G401 (cell line): ENCODE results near the gene STX8. TPM values are rescaled to one million over a fixed set of nuclear protein-coding genes. Genes with fewer than 3 reads are reported as not detected.
A peak's percentile ranks its signal among the peaks of the same experiment; 100 is the strongest.
"Not testable (repeated sequence)": the region's sequence is repeated elsewhere in the genome, so short reads cannot be mapped to it uniquely, and the experiment has no call there.

ENCODE experiments used
- DNase-seq: peaks from one replicate; pipeline ENCODE4 v3.0.0-alpha.2; 2015; ENCODE audit warnings: low spot score
- in situ Hi-C: cut with HindIII; loops from 2 replicates; pipeline ENCODE4 v1.10.0; 2016; ENCODE audit warnings: low sequenced_read_pairs, mixed read lengths
- total RNA-seq: library from RNA; depleted of rRNA; stranded (reverse); fragments of >200 nt; shearing (Covaris generic); gene quantifications from 2 replicates; pipeline ENCODE4 v1.2.3, GENCODE V29; 2014

Gene STX8
- total RNA-seq, 1 experiment from 2014 or later: 95.8 TPM

DNA sequence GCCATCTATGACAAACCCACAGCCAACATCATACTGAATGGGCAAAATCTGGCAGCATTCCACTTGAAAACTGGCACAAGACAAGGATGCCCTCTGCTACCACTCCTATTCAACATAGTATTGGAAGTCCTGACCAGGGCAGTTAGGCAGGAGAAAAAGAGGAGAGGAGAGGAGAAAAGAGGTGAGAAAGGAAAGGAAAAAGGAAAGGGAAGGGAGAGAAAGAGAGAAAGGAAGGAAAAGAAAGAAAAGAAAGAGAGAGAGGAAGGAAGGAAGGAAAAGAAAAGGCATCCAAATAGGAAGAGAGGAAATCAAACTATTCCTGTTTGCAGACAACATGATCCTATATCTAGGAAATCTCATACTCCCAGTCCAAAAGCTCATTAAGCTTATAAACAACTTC, 11.5 kb downstream of the STX8 start:
- DNase-seq: no peak
- in situ Hi-C loops: no loop called here

DNA sequence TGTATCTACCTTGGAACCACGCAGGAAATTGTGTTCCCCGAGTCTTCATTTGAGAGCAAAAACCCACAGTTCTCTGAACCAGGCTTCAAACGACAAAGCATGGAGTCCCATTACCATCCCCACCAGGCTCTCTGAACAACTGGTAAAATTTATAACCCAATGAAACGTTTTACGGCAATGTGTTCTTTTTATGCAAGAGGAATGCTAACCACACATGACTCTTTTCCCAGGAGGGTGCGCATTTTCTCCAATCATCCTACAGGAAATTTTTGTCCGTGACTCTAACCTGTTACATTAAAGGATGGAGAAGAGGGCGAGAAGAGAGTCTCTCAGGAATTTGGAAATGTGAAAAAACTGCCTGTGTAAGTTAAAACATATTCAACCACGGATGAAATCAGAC, 17.8 kb downstream of the STX8 start:
- no peak for DNase-seq
- in situ Hi-C loops: no loop called here

DNA sequence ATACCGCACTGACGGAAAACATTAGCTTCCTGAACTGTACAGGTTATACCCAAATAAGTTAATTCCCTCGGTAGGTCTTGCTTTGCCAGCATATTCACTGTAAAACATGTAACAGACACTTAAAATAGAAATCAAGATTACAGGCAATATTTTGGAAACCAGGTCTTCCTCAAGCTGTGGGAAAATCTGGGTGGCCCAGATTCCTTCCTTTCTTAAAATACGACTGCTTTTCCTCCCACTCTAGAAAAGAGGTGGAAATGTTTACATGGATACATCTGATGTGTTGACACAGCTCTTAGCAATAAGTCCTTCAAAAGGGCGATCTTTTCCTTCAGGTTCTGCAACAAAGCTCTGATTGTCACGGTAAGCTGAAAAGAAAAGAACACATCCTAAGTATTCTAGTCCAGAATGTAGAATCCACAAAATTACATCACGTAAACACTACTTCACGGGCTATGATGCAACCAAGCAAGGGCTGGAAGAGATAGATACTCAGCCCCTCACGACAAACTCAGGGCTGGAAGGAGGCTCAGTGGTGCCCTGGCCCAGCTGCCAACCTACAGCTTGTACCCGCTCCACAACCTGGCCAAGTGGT, 18.4 kb downstream of the STX8 start:
- DNase-seq: no peak
- in situ Hi-C loops: no loop called here

DNA sequence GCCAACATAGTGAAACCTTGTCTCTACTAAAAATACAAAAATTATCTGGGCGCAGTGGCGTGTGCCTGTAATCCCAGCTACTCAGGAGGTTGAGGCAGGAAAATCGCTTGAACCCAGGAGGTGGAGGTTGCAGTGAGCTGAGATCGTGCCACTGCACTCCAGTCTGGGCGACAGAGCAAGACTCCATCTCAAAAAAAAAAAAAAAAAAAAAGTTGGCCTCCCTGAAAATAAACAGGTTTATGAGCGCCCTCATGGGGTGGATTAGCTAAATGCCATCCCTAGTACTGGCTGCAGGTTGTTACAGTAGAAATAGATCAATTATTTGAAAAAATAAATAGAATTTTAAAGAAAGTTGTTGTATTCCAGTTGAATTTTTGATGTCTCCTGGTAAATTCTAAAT, 20.9 kb downstream of the STX8 start:
- in situ Hi-C loops: not testable (repeated sequence)
- DNase-seq: peak; percentile 19

DNA sequence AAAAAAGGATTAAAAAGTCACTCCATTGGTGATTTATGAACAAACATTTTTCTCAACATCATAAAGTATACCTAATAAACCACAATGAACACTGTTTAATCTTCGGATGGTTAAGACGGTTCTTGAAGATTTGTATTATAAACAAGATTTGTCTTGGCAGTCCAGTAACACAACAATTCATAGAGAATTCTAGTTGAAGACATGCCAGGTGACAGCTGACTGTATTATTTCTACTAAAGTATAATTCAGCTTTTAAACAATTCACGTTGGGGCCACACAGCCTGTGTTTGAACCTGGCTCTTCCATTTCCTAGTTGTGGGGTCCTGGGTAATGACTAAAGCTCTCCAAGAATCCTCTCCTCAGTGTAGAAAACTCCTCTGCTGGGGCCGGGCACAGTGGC, 22.0 kb downstream of the STX8 start:
- in situ Hi-C loops: no loop called here
- DNase-seq: no peak

DNA sequence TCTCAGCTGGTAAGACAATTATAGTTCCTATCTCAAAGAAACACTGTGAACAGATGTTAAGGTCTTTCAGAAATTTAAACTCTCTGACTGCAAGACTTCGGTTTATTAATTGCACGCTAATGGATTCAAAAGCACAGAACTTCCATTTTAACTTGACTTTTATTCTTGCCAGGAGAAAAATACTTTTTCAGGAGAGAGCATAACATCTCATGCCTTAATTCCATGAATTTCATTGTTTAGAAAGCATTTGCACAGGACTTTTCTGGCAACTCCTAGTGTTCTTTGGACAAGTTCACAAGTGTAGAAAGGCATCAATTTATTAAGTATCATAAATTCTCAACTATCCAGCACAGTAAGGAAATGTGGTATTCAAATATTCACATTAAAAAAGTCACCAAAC, 22.4 kb downstream of the STX8 start:
- in situ Hi-C loops: no loop called here
- no peak for DNase-seq

DNA sequence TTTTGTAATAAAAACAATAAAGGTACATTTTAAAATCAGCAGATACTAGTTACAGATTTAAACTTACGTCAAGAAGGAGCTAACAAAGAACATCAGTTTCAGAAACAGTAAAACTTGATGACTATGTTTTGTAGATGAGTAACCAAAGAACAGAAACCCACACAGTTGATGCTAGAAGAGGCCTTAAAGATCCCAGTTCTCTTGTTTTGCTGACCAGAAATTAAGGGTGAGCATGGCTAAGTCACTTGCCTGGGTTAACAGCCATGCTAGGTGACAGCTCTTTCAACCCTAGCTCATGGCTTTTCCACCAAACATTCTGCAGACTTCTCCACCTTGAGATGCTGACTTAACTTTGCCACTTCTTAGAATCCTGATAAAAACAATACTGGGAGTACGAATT, 26.4 kb downstream of the STX8 start:
- in situ Hi-C loops: no loop called here

DNA sequence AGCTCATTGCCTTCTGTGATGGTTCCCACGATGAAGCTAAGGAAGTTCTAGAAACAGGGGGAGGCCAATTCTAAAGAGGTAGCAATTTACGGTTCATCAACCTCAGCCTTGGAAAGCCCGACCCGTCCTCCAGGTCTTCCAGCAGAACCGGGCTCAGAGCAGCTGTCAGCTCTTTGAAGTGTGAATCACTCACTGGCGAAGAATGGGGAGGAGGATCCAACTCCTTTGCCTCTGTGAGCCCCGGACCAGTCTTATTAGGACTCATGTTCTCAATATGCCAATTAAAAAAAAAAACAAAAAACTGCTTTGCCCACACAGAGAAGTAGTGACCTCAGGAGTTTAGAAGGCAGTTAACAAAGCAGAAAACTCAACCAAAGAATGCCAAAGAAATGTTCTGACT, 31.4 kb downstream of the STX8 start:
- DNase-seq: no peak
- in situ Hi-C loops: no loop called here

More for the DNA sequence above, 26.4 kb downstream of the STX8 start:
- no peak for DNase-seq

DNA sequence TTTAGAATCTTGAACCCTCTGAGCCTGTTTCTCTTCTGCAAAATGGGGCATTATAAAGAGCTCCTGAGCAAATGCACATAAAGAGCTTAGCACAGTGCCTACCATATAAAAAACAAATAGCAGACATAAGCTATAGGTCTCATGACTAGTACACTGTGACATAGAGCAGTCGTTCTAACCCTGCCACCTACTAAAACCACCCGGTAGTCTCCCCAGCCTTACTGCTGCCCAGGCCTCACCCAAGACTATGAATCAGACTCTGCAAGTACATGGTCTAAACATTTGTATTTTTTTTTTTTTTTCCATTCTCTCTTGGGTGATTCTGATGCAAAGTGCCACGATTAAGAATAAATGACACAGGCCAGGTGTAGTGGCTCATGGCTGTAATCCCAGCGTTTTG, 33.9 kb downstream of the STX8 start:
- no peak for DNase-seq
- in situ Hi-C loops: no loop called here

DNA sequence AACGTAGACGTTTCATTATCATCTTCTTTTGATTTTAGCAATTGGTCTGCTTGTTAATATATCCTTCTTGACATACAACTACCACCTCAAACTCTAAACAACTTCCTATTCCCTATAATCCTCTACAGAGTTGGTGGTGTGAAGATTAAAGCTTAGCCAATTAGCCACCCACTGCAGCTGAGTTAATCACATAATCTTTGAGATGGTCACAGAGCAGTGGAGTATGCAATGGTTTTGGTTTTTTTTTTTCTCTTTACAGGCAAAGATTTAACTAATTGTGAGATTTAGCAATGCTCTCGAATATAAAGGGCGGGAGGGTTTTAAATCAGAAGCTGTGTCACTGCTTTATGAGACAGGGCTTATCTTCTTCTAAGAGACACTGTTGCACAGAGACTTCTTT, 37.0 kb downstream of the STX8 start:
- in situ Hi-C loops: no loop called here
- no peak for DNase-seq

DNA sequence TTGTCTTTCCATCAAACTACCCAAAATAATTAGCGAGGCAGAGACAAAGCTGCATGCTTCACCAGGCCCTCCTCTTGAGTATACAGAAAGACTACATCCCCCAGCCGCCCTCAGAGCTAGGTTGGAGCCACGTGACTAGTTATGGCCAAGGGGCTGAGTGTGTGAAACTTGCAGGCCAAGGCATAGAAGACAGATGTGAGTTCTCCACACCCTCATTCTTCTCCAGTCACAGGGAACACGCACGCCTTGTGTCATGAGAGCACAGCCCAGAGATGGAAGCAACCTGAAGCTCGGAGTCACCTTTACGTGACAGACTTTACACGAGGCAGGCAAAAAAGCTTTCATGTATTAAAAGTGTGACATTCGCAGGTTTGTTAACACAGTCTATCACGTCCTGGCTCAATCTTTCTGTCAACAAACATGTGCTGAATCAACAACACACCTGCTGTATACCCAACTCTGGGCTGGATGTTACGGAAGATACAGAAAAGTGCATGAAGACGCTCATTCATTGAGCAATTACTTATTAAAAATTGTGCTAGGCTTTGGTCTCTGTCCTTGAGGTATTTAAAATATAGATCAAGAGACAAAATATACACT, 38.3 kb downstream of the STX8 start:
- DNase-seq: no peak
- in situ Hi-C loops: no loop called here

DNA sequence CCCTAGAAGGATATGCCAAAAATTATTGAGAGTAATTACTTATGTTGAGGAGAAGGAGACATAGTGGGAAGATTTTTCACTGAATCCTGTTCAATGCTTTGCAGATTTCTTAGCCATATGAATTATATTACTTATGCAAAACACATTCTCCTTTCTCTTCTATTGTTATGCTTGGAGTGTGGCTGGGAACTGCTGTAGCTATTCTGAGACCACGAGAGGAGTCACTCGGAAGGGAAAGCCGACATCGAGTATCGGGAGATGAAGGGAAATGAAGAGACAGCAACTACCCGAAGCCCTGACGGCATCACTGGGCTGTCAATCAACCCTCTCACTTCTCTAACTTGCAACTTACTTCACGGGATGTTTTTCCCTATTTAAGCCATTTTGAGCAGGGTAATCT, 39.6 kb downstream of the STX8 start:
- DNase-seq: no peak
- in situ Hi-C loops: no loop called here

DNA sequence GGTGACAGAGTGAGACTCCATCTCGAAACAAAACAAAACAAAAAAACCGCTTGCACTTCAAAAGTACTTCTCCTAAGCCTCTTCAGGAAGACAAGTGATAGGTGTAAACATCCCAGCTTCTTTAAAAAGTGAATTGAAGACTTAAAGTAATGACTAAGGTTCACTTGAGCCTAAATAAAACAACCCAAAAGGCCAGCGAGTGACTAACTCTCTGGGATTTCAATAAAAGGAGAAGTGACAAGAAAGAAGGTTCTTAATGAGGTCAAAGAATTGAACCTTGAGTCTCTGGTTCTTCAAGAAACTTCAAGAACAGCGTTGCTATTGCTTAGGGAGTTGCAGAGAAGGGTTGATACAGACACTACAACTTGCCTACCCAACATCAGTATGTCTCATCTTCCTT, 42.2 kb downstream of the STX8 start:
- in situ Hi-C loops: no loop called here
- no peak for DNase-seq

DNA sequence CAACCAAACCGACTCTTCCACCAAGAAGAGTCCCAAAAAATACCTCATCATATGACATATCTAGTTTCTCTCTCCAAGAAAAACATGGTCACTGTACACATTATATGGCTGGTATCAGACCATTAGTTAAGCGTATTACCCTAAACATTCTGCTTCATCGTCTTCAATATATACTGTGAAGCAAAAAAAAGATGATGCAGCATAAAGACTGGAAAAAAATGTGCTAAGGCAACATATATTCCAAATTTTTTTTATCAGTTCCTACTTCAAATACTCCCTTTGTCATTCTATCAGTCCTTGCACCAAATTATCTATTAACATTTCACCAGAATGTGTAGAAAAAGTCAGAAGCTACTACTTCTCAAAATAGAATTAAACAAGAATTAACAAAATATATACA, 42.9 kb downstream of the STX8 start:
- in situ Hi-C loops: no loop called here
- no peak for DNase-seq

DNA sequence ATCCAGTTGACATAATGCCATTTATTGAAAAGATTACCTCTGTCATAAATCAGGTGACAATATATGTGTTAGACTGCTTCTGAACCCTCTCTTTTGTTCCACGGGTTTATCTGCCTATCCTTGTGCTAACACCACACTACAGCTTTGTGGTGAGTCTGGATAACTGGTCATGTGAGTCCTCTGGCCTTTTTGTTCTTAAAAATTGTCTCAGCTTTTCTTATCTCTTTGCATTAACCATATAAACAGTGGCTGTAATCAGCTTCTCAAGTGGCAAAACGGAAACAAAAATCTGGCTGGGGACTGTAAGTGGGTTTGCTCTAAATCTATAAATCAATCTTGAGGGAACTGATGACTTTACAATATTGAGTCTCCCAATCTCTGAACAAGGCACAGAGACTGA, 44.6 kb downstream of the STX8 start:
- no peak for DNase-seq
- in situ Hi-C loops: no loop called here

DNA sequence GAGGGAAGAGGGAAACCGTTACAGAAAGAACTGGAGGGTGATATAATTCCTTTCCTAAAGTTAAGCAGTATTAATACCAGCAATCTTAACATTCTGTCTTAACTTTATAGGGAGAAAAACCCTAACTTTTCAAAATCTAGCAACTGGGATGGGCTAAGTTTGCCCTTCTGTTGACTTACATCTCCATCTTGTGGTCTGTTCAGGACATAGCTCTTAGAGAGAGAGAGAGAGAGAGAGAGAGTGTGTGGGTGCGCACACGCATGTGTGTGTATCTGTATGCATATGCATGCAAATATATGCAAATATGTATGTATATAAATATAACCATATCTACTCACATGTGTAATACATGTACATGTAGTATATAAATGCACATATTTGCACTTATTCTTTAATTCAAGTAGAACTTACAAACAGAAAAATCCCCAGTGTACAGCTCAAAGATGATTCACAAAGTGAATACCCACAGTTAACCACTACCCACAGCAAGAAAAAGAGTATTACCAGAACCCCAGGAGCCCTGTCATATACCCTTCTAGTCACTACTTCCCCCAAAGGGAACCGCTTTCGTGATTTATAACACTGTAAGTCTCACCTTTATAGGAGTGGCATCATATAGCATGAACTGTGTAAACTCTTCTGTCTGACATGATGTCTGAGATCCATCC, 46.5 kb downstream of the STX8 start:
- in situ Hi-C loops: no loop called here
- peak; percentile 17 for DNase-seq

DNA sequence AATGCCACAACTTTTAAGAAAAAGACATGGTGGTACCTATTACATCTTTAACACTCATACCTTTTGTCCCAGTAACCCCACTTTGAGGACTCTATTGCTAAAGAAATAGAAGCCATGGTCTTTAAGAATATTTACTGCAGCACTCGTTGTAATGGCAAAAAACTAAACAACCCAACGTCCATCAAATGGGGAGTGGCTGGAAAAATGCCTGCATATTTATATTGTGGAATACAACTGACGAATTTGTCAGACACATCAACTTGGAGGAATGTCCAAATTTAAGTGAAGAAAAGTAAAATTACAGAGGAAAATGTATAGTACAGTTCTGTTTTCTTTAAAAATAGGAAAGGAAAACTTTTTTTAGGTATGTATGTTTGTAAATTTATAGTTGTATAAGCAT, 47.8 kb downstream of the STX8 start:
- no peak for DNase-seq
- in situ Hi-C loops: no loop called here

DNA sequence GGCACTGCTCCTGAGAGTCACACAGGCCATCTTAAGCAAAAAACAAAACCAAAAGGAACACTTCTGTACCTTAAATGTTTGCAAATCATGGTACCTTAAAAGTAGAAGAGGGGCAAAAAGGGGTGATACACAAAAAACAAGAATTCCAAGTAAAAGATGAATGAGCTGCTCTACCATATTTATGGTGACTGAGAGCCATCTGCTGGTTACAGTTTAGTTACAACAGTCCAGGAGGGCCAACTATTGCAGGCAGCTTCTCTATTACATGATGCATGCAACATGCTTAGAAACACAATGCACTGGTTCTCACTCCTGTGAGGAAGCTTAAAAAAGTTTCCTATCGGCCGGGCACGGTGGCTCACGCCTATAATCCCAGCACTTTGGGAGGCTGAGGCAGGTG, 53.5 kb downstream of the STX8 start:
- peak; percentile 69 for DNase-seq
- in situ Hi-C loops: no loop called here

DNA sequence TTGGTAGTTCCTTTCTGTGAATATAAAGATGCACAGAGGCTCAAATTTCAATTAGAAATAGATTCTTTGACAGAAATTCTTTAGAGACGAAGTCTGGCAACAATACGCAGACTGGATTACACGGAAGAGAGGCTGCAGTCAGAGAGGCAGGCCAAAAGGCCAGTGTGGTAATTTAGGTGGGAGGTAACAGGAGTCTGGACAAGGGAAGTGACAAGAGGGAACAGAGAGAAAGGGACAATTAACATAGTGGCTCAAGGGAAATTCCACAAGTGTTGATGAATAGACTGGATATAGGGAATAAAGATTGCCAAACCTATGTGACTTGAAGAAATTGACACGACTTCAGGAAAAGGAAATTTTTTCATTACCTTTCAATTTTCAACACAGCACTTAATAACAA, 54.6 kb downstream of the STX8 start:
- no peak for DNase-seq
- in situ Hi-C loops: no loop called here

DNA sequence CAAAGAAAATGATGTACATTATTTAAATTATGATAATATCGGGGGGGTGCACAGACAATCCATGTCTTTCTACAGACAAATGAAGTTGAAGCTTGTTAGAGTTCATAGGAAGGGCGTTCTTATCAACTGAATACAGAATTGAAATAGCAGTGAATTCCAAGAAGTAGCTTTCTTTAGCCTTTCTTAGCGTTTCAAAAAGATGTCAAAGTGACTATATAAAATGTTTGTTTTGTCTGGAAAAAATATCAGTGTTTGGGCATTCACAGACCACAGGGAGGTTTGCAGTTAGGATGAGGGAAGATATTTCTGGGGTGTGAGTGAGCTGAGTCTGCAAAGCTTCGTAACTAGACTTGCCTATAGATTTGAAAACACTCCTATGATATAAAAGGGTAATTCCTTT, 55.0 kb downstream of the STX8 start:
- DNase-seq: no peak

More for the DNA sequence above, 55.0 kb downstream of the STX8 start:
- in situ Hi-C loops: no loop called here
